SIG-M5 (cell line): Measurements from ENCODE around the gene DHX30.
"Not testable (repeated sequence)": the region's sequence is repeated elsewhere in the genome, so short reads cannot be mapped to it uniquely, and the experiment has no call there.

ENCODE experiments used
- DNase-seq: peaks from one replicate; lab custom pipeline; 2025; lab: John Stamatoyannopoulos, UW

The DHX30 gene

GRCh38 chr3:47802734-47803479 is at the start of gene DHX30:
Gene DHX30 (plus strand): TSS chr3:47803138. CDS start chr3:47810684, 7,546 bp downstream.
- peak; percentile 23 for DNase-seq

- DNase-seq: no peak
Observed at GRCh38 chr3:47758261-47759025, 44.5 kb upstream of the DHX30 start.

GRCh38 chr3:47760207-47760606 is 42.7 kb upstream of the DHX30 start:
- DNase-seq: not testable (repeated sequence)

- no peak for DNase-seq
Observed at GRCh38 chr3:47761046-47761445, 41.9 kb upstream of the DHX30 start.

GRCh38 chr3:47762233-47762632 is 40.7 kb upstream of the DHX30 start:
- DNase-seq: no peak

- DNase-seq: no peak
Observed at GRCh38 chr3:47766186-47766585, 36.8 kb upstream of the DHX30 start.

- DNase-seq: no peak
Observed at GRCh38 chr3:47772047-47772446, 30.9 kb upstream of the DHX30 start.

- no peak for DNase-seq
Observed at GRCh38 chr3:47772788-47773187, 30.1 kb upstream of the DHX30 start.

- DNase-seq: no peak
Observed at GRCh38 chr3:47778746-47779145, 24.2 kb upstream of the DHX30 start.

GRCh38 chr3:47780741-47781684 is 21.9 kb upstream of the DHX30 start:
- DNase-seq: no peak

- peak; percentile 83 for DNase-seq
Observed at GRCh38 chr3:47781685-47782445, 21.1 kb upstream of the DHX30 start, which contains the start of gene SMARCC1. Gene SMARCC1 (minus strand): TSS chr3:47781893. CDS start chr3:47781797, 96 bp downstream.

GRCh38 chr3:47782446-47783308 is 20.3 kb upstream of the DHX30 start:
- DNase-seq: no peak

- DNase-seq: no peak
Observed at GRCh38 chr3:47783673-47784072, 19.3 kb upstream of the DHX30 start.

GRCh38 chr3:47791193-47791855 is 11.6 kb upstream of the DHX30 start:
- DNase-seq: no peak

GRCh38 chr3:47792699-47793098 is 10.2 kb upstream of the DHX30 start:
- DNase-seq: no peak

GRCh38 chr3:47794544-47794943 is 8.4 kb upstream of the DHX30 start:
- DNase-seq: no peak

- no peak for DNase-seq
Observed at GRCh38 chr3:47799733-47800132, 3.2 kb upstream of the DHX30 start.

GRCh38 chr3:47803480-47804025 is 615 bp downstream of the DHX30 start:
- DNase-seq: no peak

- no peak for DNase-seq
Observed at GRCh38 chr3:47804577-47804976, 1.6 kb downstream of the DHX30 start.
